Mesendoderm (in vitro differentiated cells): ENCODE data around the gene ZCCHC14.
A peak's percentile ranks its signal among the peaks of the same experiment; 100 is the strongest.
"Not testable (repeated sequence)": the region's sequence is repeated elsewhere in the genome, so short reads cannot be mapped to it uniquely, and the experiment has no call there.

Experiments used
- DNase-seq: peaks from one replicate; pipeline ENCODE4 v3.0.0; 2013
- H2AK5ac ChIP-seq: 2 replicates; pipeline ENCODE4 v1.6.1; 2013; ENCODE audit warnings: low read length, inconsistent platforms
- H2BK120ac ChIP-seq: 2 replicates; pipeline ENCODE4 v1.6.1; 2013; ENCODE audit warnings: low read depth, mild to moderate bottlenecking, low read length, moderate library complexity, mixed read lengths
- H2BK15ac ChIP-seq: replicated peaks from 2 replicates; pipeline ENCODE4 v1.6.1; 2013; ENCODE audit warnings: low read depth, mild to moderate bottlenecking, moderate library complexity
- H2BK5ac ChIP-seq: 2 replicates; pipeline ENCODE4 v1.6.1; 2013; ENCODE audit warnings: low read length, inconsistent platforms
- H3K18ac ChIP-seq: 2 replicates; pipeline ENCODE4 v1.6.1; 2013; ENCODE audit warnings: mild to moderate bottlenecking, low read length, mixed read lengths
- H3K23ac ChIP-seq: one replicate; pipeline ENCODE4 v1.6.1; 2013; ENCODE audit warnings: low read length
- H3K27ac ChIP-seq: 2 replicates; pipeline ENCODE4 v1.5.1; 2013; ENCODE audit warnings: low read depth, mild to moderate bottlenecking, inconsistent platforms, low read length, moderate library complexity
- H3K27me3 ChIP-seq: 2 replicates; pipeline ENCODE4 v1.6.1; 2013; ENCODE audit warnings: low read length, control low read depth, mild to moderate bottlenecking, inconsistent platforms; ENCODE audit not compliant: insufficient read depth, poor library complexity
- H3K36me3 ChIP-seq: 2 replicates; pipeline ENCODE4 v1.6.1; 2013; ENCODE audit warnings: low read length, inconsistent platforms; ENCODE audit not compliant: control insufficient read depth, insufficient read depth
- H3K4ac ChIP-seq: one replicate; pipeline ENCODE4 v1.6.1; 2013; ENCODE audit warnings: low read depth, mild to moderate bottlenecking, low read length, moderate library complexity
- H3K4me1 ChIP-seq: 2 replicates; pipeline ENCODE4 v1.6.1; 2013; ENCODE audit warnings: low read depth, low read length, inconsistent platforms; ENCODE audit not compliant: control insufficient read depth
- H3K4me2 ChIP-seq: 2 replicates; pipeline ENCODE4 v1.6.1; 2013; ENCODE audit warnings: low read length
- H3K4me3 ChIP-seq: 2 replicates; pipeline ENCODE4 v1.5.1; 2013; ENCODE audit warnings: mild to moderate bottlenecking, low read length
- H3K56ac ChIP-seq: one replicate; pipeline ENCODE4 v1.6.1; 2013; ENCODE audit warnings: low read length
- H3K79me1 ChIP-seq: 2 replicates; pipeline ENCODE4 v1.6.1; 2013; ENCODE audit warnings: low read length, inconsistent platforms
- H3K79me2 ChIP-seq: 2 replicates; pipeline ENCODE4 v1.6.1; 2013; ENCODE audit warnings: mild to moderate bottlenecking, low read length; ENCODE audit not compliant: control insufficient read depth, insufficient read depth
- H3K9ac ChIP-seq: 2 replicates; pipeline ENCODE4 v1.6.1; 2013; ENCODE audit warnings: low read length, inconsistent platforms
- H4K5ac ChIP-seq: one replicate; pipeline ENCODE4 v1.6.1; 2013; ENCODE audit warnings: low read length
- H4K8ac ChIP-seq: one replicate; pipeline ENCODE4 v1.6.1; 2013; ENCODE audit warnings: low read depth, mild to moderate bottlenecking, control low read depth, low read length, moderate library complexity
- WGBS: extraction: QIAGEN DNeasy Blood & Tissue Kit; methylation state at CpG from one replicate; pipeline ENCODE4 v1.1.7; 2013; ENCODE audit warnings: low lambda C conversion rate, missing lambda C conversion rate; ENCODE audit not compliant: insufficient coverage; ENCODE audit errors: extremely low coverage; 5-methylcytosine and 5-hydroxymethylcytosine counted together

Gene ZCCHC14

GRCh38 chr16:87387942-87388817 is 104.6 kb downstream of the ZCCHC14 start:
- Histone ChIP-seq H3K36me3 (no peaks in the 10 kb centered on the region), H2AK5ac (no peak overlapping the region), H4K5ac (no peak overlapping the region), H3K4me1 (no peaks in the 10 kb centered on the region), H3K27me3 (no peaks in the 10 kb centered on the region), H3K23ac (no peak overlapping the region), H2BK5ac (no peak overlapping the region), H3K4me2 (peak overlapping the region; percentile 4), H4K8ac (no peak overlapping the region), H2BK120ac (no peak overlapping the region), H3K27ac (peak overlapping the region; percentile 1), H2BK15ac (no peak overlapping the region), H3K79me1 (peaks cover 3% of the 10 kb centered on the region), H3K79me2 (peaks cover 3% of the 10 kb centered on the region), H3K4ac (no peak overlapping the region), H3K18ac (no peak overlapping the region), H3K9ac (no peak overlapping the region), H3K56ac (peak overlapping the region; percentile 62), H3K4me3 (no peak overlapping the region)
- peak; percentile 100 for DNase-seq
- WGBS = no CpG with 5 or more reads among the region's 18 CpGs

- not testable (repeated sequence) for H3K36me3 ChIP-seq, H3K18ac ChIP-seq, H3K79me1 ChIP-seq, H3K27ac ChIP-seq, H2AK5ac ChIP-seq, H2BK120ac ChIP-seq, H3K4ac ChIP-seq, DNase-seq, H4K8ac ChIP-seq, H2BK15ac ChIP-seq, H3K23ac ChIP-seq, H2BK5ac ChIP-seq, H3K4me1 ChIP-seq, H3K27me3 ChIP-seq, H4K5ac ChIP-seq
- H3K4me2 ChIP-seq = peak overlapping the region; percentile 61
- H3K56ac ChIP-seq = peak overlapping the region; percentile 92
- H3K9ac ChIP-seq = peak overlapping the region; percentile 81
- peak overlapping the region; percentile 68 for H3K4me3 ChIP-seq
- peaks cover 11% of the 10 kb centered on the region for H3K79me2 ChIP-seq
- WGBS = no CpG with 5 or more reads among the region's 12 CpGs
These were observed 108.0 kb downstream of the ZCCHC14 start for GRCh38 chr16:87384875-87385167.

GRCh38 chr16:87384162-87384874 is 108.5 kb downstream of the ZCCHC14 start:
- Histone ChIP-seq H3K27ac (peak overlapping the region; percentile 58), H2AK5ac (no peak overlapping the region), H2BK120ac (no peak overlapping the region), H3K79me2 (peaks cover 11% of the 10 kb centered on the region), H2BK15ac (no peak overlapping the region), H3K4me3 (peak overlapping the region; percentile 68), H2BK5ac (no peak overlapping the region), H3K23ac (no peak overlapping the region), H3K36me3 (no peaks in the 10 kb centered on the region), H3K18ac (no peak overlapping the region), H3K27me3 (no peaks in the 10 kb centered on the region), H3K56ac (peak overlapping the region; percentile 92), H3K4me1 (no peaks in the 10 kb centered on the region), H3K4me2 (peak overlapping the region; percentile 61), H4K8ac (no peak overlapping the region), H4K5ac (no peak overlapping the region), H3K79me1 (peaks cover 7% of the 10 kb centered on the region), H3K4ac (peak overlapping the region; percentile 4), H3K9ac (peak overlapping the region; percentile 81)
- no CpG with 5 or more reads among the region's 64 CpGs for WGBS
- no peak for DNase-seq

GRCh38 chr16:87383505-87384161 is 109.2 kb downstream of the ZCCHC14 start, which contains the start of gene FBXO31:
FBXO31 (minus strand) TSS chr16:87383776; CDS start chr16:87383744, 32 bp downstream.
- Histone ChIP-seq H3K79me1 (peaks cover 9% of the 10 kb centered on the region), H3K4ac (peak within 1 kb of the TSS; percentile 4), H3K4me2 (peak within 1 kb of the TSS; percentile 62), H3K4me3 (peak within 1 kb of the TSS; percentile 68), H3K36me3 (no peaks in the 10 kb centered on the region), H2BK120ac (no peak within 1 kb of the TSS), H4K5ac (no peak within 1 kb of the TSS), H3K79me2 (peaks cover 14% of the 10 kb centered on the region), H3K27ac (peak within 1 kb of the TSS; percentile 58), H2BK15ac (no peak within 1 kb of the TSS), H4K8ac (no peak within 1 kb of the TSS), H3K18ac (peak within 1 kb of the TSS; percentile 43), H2BK5ac (no peak within 1 kb of the TSS), H3K27me3 (no peaks in the 10 kb centered on the region), H2AK5ac (no peak within 1 kb of the TSS), H3K56ac (peak within 1 kb of the TSS; percentile 92), H3K9ac (peak within 1 kb of the TSS; percentile 81), H3K23ac (no peak within 1 kb of the TSS), H3K4me1 (no peaks in the 10 kb centered on the region)
- peak; percentile 98 for DNase-seq
- WGBS = no CpG with 5 or more reads among the region's 92 CpGs

- Histone ChIP-seq H4K5ac (no peak overlapping the region), H3K4me1 (no peaks in the 10 kb centered on the region), H2BK15ac (no peak overlapping the region), H3K9ac (peak overlapping the region; percentile 59), H3K27me3 (no peaks in the 10 kb centered on the region), H3K79me1 (peaks cover 11% of the 10 kb centered on the region), H3K27ac (no peak overlapping the region), H3K36me3 (no peaks in the 10 kb centered on the region), H2AK5ac (no peak overlapping the region), H3K4ac (no peak overlapping the region), H3K4me2 (no peak overlapping the region), H3K56ac (peak overlapping the region; percentile 70), H3K23ac (no peak overlapping the region), H2BK5ac (no peak overlapping the region), H3K18ac (no peak overlapping the region), H3K4me3 (no peak overlapping the region), H3K79me2 (peaks cover 14% of the 10 kb centered on the region), H4K8ac (no peak overlapping the region), H2BK120ac (no peak overlapping the region)
- no CpG with 5 or more reads among the region's 17 CpGs for WGBS
- DNase-seq = no peak
These were observed 110.6 kb downstream of the ZCCHC14 start for GRCh38 chr16:87382023-87382785.
